ENCODE data around the gene MRPL10.
"Not testable (repeated sequence)": the region's sequence is repeated elsewhere in the genome, so short reads cannot be mapped to it uniquely, and the experiment has no call there.

MRPL10 gene

GRCh38 chr17:47789611-47790561 lies 41.5 kb downstream of the MRPL10 start:
- no peak for DNase-seq (ENCODE audit: low read depth)

GRCh38 chr17:47785538-47786123 lies 45.7 kb downstream of the MRPL10 start:
- no peak for DNase-seq (ENCODE audit: low read depth)

GRCh38 chr17:47781397-47781796 lies 49.9 kb downstream of the MRPL10 start:
- no peak for DNase-seq (ENCODE audit: low read depth)

- DNase-seq (ENCODE audit: low read depth), result no peak
Observed at GRCh38 chr17:47778184-47778635, 53.1 kb downstream of the MRPL10 start.

GRCh38 chr17:47776330-47777197 lies 54.8 kb downstream of the MRPL10 start:
- no peak for DNase-seq (ENCODE audit: low read depth)

GRCh38 chr17:47774987-47775580 lies 56.3 kb downstream of the MRPL10 start:
- no peak for DNase-seq (ENCODE audit: low read depth)

- no peak for DNase-seq (ENCODE audit: low read depth)
Observed at GRCh38 chr17:47774331-47774730, 57.0 kb downstream of the MRPL10 start.

GRCh38 chr17:47773649-47774048 lies 57.7 kb downstream of the MRPL10 start:
- not testable (repeated sequence) for DNase-seq (ENCODE audit: low read depth)
